Measurements from ENCODE around the gene TRIM63.
"Not testable (repeated sequence)": the region's sequence is repeated elsewhere in the genome, so short reads cannot be mapped to it uniquely, and the experiment has no call there.

TRIM63 gene

GRCh38 chr1:26067432-26067911 is at the start of gene TRIM63:
Gene TRIM63 (minus strand): TSS chr1:26067630. CDS start chr1:26067494, 136 bp downstream.
- DNase-seq = no peak
- intact Hi-C loops (cut with DNase I) = no loop called here

- DNase-seq = no peak
- intact Hi-C loops (cut with DNase I) = loop anchor here (5.0 kb wide), 1 partner anchor 118 kb away; the partner anchor contains the start of gene CEP85
These were observed 46.9 kb upstream of the TRIM63 start for GRCh38 chr1:26114165-26114927.

- DNase-seq = no peak
- intact Hi-C loops (cut with DNase I) = loop anchor here (5.0 kb wide), 1 partner anchor 120 kb away; the partner anchor contains the start of gene CEP85
These were observed 45.0 kb upstream of the TRIM63 start for GRCh38 chr1:26112407-26112775.

GRCh38 chr1:26111530-26112406 is 44.3 kb upstream of the TRIM63 start, which contains the start of gene PDIK1L:
Gene PDIK1L (plus strand): TSS chr1:26111824. CDS start chr1:26114309, 2,485 bp downstream.
- peak; percentile 86 to 98 (median 89) for DNase-seq
- intact Hi-C loops (cut with DNase I) = loop anchor here (2.0 to 5.0 kb wide), 2 partner anchors 57 to 121 kb away; partner anchors contain the start of genes C1orf232, CEP85 and ZNF593

- intact Hi-C loops (cut with DNase I) = loop anchor here (2.0 to 5.0 kb wide), 2 partner anchors 58 to 121 kb away; partner anchors contain the start of genes C1orf232, CEP85 and ZNF593
- peak; percentile 64 to 97 (median 80) for DNase-seq
These were observed 43.5 kb upstream of the TRIM63 start for GRCh38 chr1:26110731-26111529.

- intact Hi-C loops (cut with DNase I) = loop anchor here (2.0 to 5.0 kb wide), 2 partner anchors 59 to 123 kb away; partner anchors contain the start of genes C1orf232, CEP85 and ZNF593
- DNase-seq = no peak
These were observed 42.1 kb upstream of the TRIM63 start for GRCh38 chr1:26109229-26110164.

- not testable (repeated sequence) for DNase-seq
- intact Hi-C loops (cut with DNase I) = loop anchor here (1.0 kb wide), 1 partner anchor 40 kb away; no protein-coding TSS in a partner anchor
These were observed 37.8 kb upstream of the TRIM63 start for GRCh38 chr1:26105226-26105548.

- DNase-seq = no peak
- intact Hi-C loops (cut with DNase I) = loop anchor here (5.0 kb wide), 1 partner anchor 65 kb away; no protein-coding TSS in a partner anchor
These were observed 35.1 kb upstream of the TRIM63 start for GRCh38 chr1:26102526-26102925.

- DNase-seq = no peak
- intact Hi-C loops (cut with DNase I) = loop anchor here (5.0 kb wide), 1 partner anchor 65 kb away; no protein-coding TSS in a partner anchor
These were observed 34.7 kb upstream of the TRIM63 start for GRCh38 chr1:26102119-26102518.

GRCh38 chr1:26100204-26100603 is 32.8 kb upstream of the TRIM63 start:
- intact Hi-C loops (cut with DNase I) = loop anchor here (5.0 kb wide), 1 partner anchor 63 kb away; no protein-coding TSS in a partner anchor
- DNase-seq = not testable (repeated sequence)

- no peak for DNase-seq
- intact Hi-C loops (cut with DNase I) = loop anchor here (5.0 kb wide), 1 partner anchor 62 kb away; no protein-coding TSS in a partner anchor
These were observed 32.4 kb upstream of the TRIM63 start for GRCh38 chr1:26099780-26100179.

GRCh38 chr1:26098602-26099001 is 31.2 kb upstream of the TRIM63 start:
- no peak for DNase-seq
- intact Hi-C loops (cut with DNase I) = no loop called here

- no peak for DNase-seq
- intact Hi-C loops (cut with DNase I) = no loop called here
These were observed 30.3 kb upstream of the TRIM63 start for GRCh38 chr1:26097696-26098095.

- DNase-seq = peak in 1 of 10 donors; percentile 44
- intact Hi-C loops (cut with DNase I) = no loop called here
These were observed 29.0 kb upstream of the TRIM63 start for GRCh38 chr1:26096471-26096870.

GRCh38 chr1:26094677-26095383 is 27.4 kb upstream of the TRIM63 start:
- DNase-seq = peak in 7 of 10 donors; percentile 14 to 83 (median 20)
- intact Hi-C loops (cut with DNase I) = no loop called here

- intact Hi-C loops (cut with DNase I) = no loop called here
- no peak for DNase-seq
These were observed 26.7 kb upstream of the TRIM63 start for GRCh38 chr1:26094076-26094669.

- DNase-seq; intact Hi-C loops (cut with DNase I): not testable (repeated sequence)
These were observed 26.1 kb upstream of the TRIM63 start for GRCh38 chr1:26093569-26093968.
